HepG2 (cell line): ENCODE data around the gene UBAC1. TPM values are rescaled to one million over a fixed set of nuclear protein-coding genes. Genes with fewer than 3 reads are reported as not detected.

Source experiments
- ARHGAP35 ChIP-seq: sonication (generic); formaldehyde crosslinking; IDR thresholded peaks from 2 replicates; pipeline ENCODE4 v1.9.0; 2022; ENCODE audit warnings: mild to moderate bottlenecking, inconsistent platforms, moderate library complexity, missing genetic modification reagents, borderline replicate concordance
- ATRX ChIP-seq: sonication (generic); formaldehyde crosslinking; IDR thresholded peaks from 2 replicates; pipeline ENCODE4 v1.4.0; 2020; ENCODE audit warnings: missing genetic modification reagents, borderline replicate concordance
- BRD4 ChIP-seq: sonication (generic); formaldehyde crosslinking; IDR thresholded peaks from 2 replicates; pipeline ENCODE4 v1.4.0; 2020; ENCODE audit warnings: missing genetic modification reagents
- CC2D1A ChIP-seq: sonication (generic); formaldehyde crosslinking; IDR thresholded peaks from 2 replicates; pipeline ENCODE4 v1.8.1; 2023; ENCODE audit warnings: mild to moderate bottlenecking, missing genetic modification reagents
- DPF2 ChIP-seq: sonication (generic); formaldehyde crosslinking; IDR thresholded peaks from 2 replicates; pipeline ENCODE4 v1.4.0; 2020; ENCODE audit warnings: mild to moderate bottlenecking, low read depth, missing genetic modification reagents, borderline replicate concordance
- KDM5B ChIP-seq: sonication (generic); formaldehyde crosslinking; IDR thresholded peaks from 2 replicates; pipeline ENCODE4 v1.4.0; 2020; ENCODE audit warnings: missing genetic modification reagents, mild to moderate bottlenecking, borderline replicate concordance
- MYPOP ChIP-seq: sonication (generic); formaldehyde crosslinking; IDR thresholded peaks from 2 replicates; pipeline ENCODE4 v1.8.1; 2023; ENCODE audit warnings: mild to moderate bottlenecking, moderate library complexity, missing genetic modification reagents
- PBX2 ChIP-seq: IDR thresholded peaks from 2 replicates; pipeline ENCODE4 v1.6.1; 2016; ENCODE audit warnings: control low read depth
- SOX6 ChIP-seq, 2 experiments: fragments of 450-650 bp in 1 of 2; sonication (generic) in 1 of 2; formaldehyde crosslinking in 1 of 2; IDR thresholded peaks; 2 replicates each; pipeline versions ENCODE4 v1.4.0 to v1.6.1; 2017 to 2020; ENCODE audit warnings: antibody characterized with exemption in 1 of 2, mild to moderate bottlenecking in 1 of 2, missing genetic modification reagents in 1 of 2
- THRA ChIP-seq: sonication (generic); formaldehyde crosslinking; IDR thresholded peaks from 2 replicates; pipeline ENCODE4 v1.4.0; 2020; ENCODE audit warnings: missing genetic modification reagents, borderline replicate concordance
- ZNF468 ChIP-seq: sonication (generic); formaldehyde crosslinking; IDR thresholded peaks from 2 replicates; pipeline ENCODE4 v1.8.0; 2022; ENCODE audit warnings: mild to moderate bottlenecking, moderate library complexity, missing genetic modification reagents
- ZNF597 ChIP-seq: sonication (generic); formaldehyde crosslinking; IDR thresholded peaks from 2 replicates; pipeline ENCODE4 v1.5.0; 2020; ENCODE audit warnings: missing genetic modification reagents
- ZNF772 ChIP-seq: sonication (generic); formaldehyde crosslinking; IDR thresholded peaks from 2 replicates; pipeline ENCODE4 v1.5.0; 2020; ENCODE audit warnings: mild to moderate bottlenecking, missing genetic modification reagents
- polyA plus RNA-seq, 8 experiments: library from polyadenylated mRNA; depleted of rRNA in 3 of 8; stranded (reverse) in 7 of 8; unstranded in 1 of 8; fragments of >200 nt; fragmentation: Illumina TruSeq in 4 of 8; extraction: Trizol in 4 of 8; gene quantifications; 2 replicates each; pipeline versions ENCODE4 v1.2.1 to v1.2.3, GENCODE V29; 2011 to 2016; ENCODE audit warnings: low read depth in 4 of 8, missing spikeins in 1 of 8, mixed read lengths in 1 of 8; ENCODE audit not compliant: insufficient read depth in 1 of 8
- total RNA-seq, 5 experiments: library from RNA; depleted of rRNA; stranded (reverse); fragments of >200 nt; fragmentation: Illumina TruSeq; extraction: Trizol; gene quantifications; 2 replicates each; pipeline ENCODE4 v1.2.3, GENCODE V29; 2016; ENCODE audit warnings: low read depth in 1 of 5

The UBAC1 gene
- total and polyA plus RNA-seq, 2 of the 13 experiments (the other 11 are each of a cell fraction or from before 2014, with no cell fraction given), result 32.2 to 34.1 TPM

GRCh38 chr9:135992486-135993408 lies 31.6 kb upstream of the UBAC1 start (continued):
- TF ChIP-seq BRD4 (CRISPR knock-in tag) (no peak; the same call in none of the 2 replicates), DPF2 (no peak), MYPOP (CRISPR knock-in tag) (peak; percentile 87), PBX2 (CRISPR knock-in tag) (no peak), THRA (peak; percentile 11; the same call in 1 of the 2 replicates), ATRX (no peak), ZNF597 (CRISPR knock-in tag) (no peak), ZNF772 (CRISPR knock-in tag) (no peak), CC2D1A (no peak), SOX6 (IDR thresholded peaks at IDR 0.05) (no peak), SOX6 (CRISPR knock-in tag; IDR thresholded peaks at IDR 0.05) (peak; percentile 57), ARHGAP35 (no peak; the same call in 1 of the 2 replicates), ZNF468 (no peak), KDM5B (CRISPR knock-in tag) (no peak; the same call in 1 of the 2 replicates)
